SU-DHL-6 (cell line): ENCODE results near the gene NCKIPSD.

Experiments
- CTCF ChIP-seq: fragments of 200-600 bp; sonication (generic); IDR thresholded peaks from one replicate; pipeline ENCODE4 v1.5.1; 2017; ENCODE audit warnings: antibody characterized with exemption, mild to moderate bottlenecking, low read length, moderate library complexity; ENCODE audit not compliant: insufficient read depth, poor library complexity, severe bottlenecking
- EZH2phosphoT487 ChIP-seq: fragments of 200-600 bp; sonication (generic), shearing (Covaris generic); conservative IDR thresholded peaks from 2 replicates; pipeline ENCODE4 v1.6.1; 2018; ENCODE audit warnings: mild to moderate bottlenecking, antibody characterized with exemption, low read length, moderate library complexity, mixed read lengths

GRCh38 chr3:48631516-48632448 is 53.9 kb downstream of the NCKIPSD start:
- TF ChIP-seq CTCF: no peak
- TF ChIP-seq EZH2phosphoT487: no peak
